Breast epithelium (tissue), 3 donors: ENCODE data around the gene VPS26A.

ENCODE experiments used
- POLR2A ChIP-seq: fragments of 450-650 bp; IDR thresholded peaks from one replicate; pipeline ENCODE4 v1.6.1; 2016; ENCODE audit warnings: antibody characterized with exemption, mild to moderate bottlenecking, moderate library complexity
- POLR2AphosphoS5 ChIP-seq, 3 donors: sonication (generic); formaldehyde crosslinking; IDR thresholded peaks; one replicate each; pipeline ENCODE4 v1.6.1; 2017; ENCODE audit warnings: antibody characterized with exemption in 3 of 3

- TF ChIP-seq POLR2A (no peak), POLR2AphosphoS5 (IDR thresholded peaks at IDR 0.05) (no peak)
Observed at GRCh38 chr10:69217119-69217754, 93.3 kb downstream of the VPS26A start.
